HL-60 (cell line): ENCODE data around the gene AIRE.

ENCODE experiments used
- DNase-seq, 2 experiments: peaks; one replicate each; pipeline ENCODE4 v3.0.0-alpha.2; 2010 to 2020; ENCODE audit warnings: low read depth in 1 of 2, low spot score in 1 of 2
- H3K27ac ChIP-seq: fragments of 250-450 bp; sonication (Bioruptor Pico); replicated peaks from 2 replicates; pipeline ENCODE4 v1.5.1; 2020; ENCODE audit warnings: mild to moderate bottlenecking, moderate library complexity
- H3K27me3 ChIP-seq: fragments of 250-450 bp; sonication (Bioruptor Pico); 2 replicates; pipeline ENCODE4 v1.5.1; 2021; ENCODE audit warnings: mild to moderate bottlenecking, moderate library complexity; ENCODE audit not compliant: insufficient read depth, poor library complexity, severe bottlenecking
- H3K4me3 ChIP-seq: replicated peaks from 2 replicates; pipeline ENCODE4 v1.5.1; 2011; ENCODE audit warnings: mild to moderate bottlenecking, control low read depth, low read length; ENCODE audit not compliant: insufficient read depth
- CTCF ChIP-seq: IDR thresholded peaks from one replicate; pipeline ENCODE4 v1.5.1; 2011; ENCODE audit warnings: low read length, control low read depth, inconsistent platforms; ENCODE audit not compliant: insufficient read depth
- GABPA ChIP-seq: IDR thresholded peaks from 2 replicates; pipeline ENCODE4 v1.6.1; 2012; ENCODE audit warnings: low read depth
- POLR2AphosphoS5 ChIP-seq: IDR thresholded peaks from 2 replicates; pipeline ENCODE4 v1.6.1; 2012; ENCODE audit warnings: low read depth
- REST ChIP-seq: IDR thresholded peaks from 2 replicates; pipeline ENCODE4 v1.6.1; 2012; ENCODE audit warnings: low read depth; ENCODE audit not compliant: insufficient replicate concordance
- SPI1 ChIP-seq: IDR thresholded peaks from 2 replicates; pipeline ENCODE4 v1.6.1; 2012; ENCODE audit warnings: low read depth, mild to moderate bottlenecking, borderline replicate concordance

Gene AIRE

GRCh38 chr21:44314128-44314527, 28.5 kb downstream of the AIRE start:
- no peak for DNase-seq
- no peaks in the 10 kb centered on the region for H3K27me3 ChIP-seq
- no peak overlapping the region for H3K4me3 ChIP-seq
- no peak overlapping the region for H3K27ac ChIP-seq
- TF ChIP-seq REST: no peak
- no peak for TF ChIP-seq POLR2AphosphoS5
- TF ChIP-seq SPI1: no peak
- TF ChIP-seq CTCF: no peak
- TF ChIP-seq GABPA: no peak

- H3K4me3 ChIP-seq: no peak overlapping the region
- H3K27ac ChIP-seq: no peak overlapping the region
- DNase-seq: no peak
- no peaks in the 10 kb centered on the region for H3K27me3 ChIP-seq
- no peak for TF ChIP-seq REST
- no peak for TF ChIP-seq CTCF
- TF ChIP-seq GABPA: no peak
- TF ChIP-seq POLR2AphosphoS5: no peak
- TF ChIP-seq SPI1: no peak
Measured at GRCh38 chr21:44314561-44314960, 28.9 kb downstream of the AIRE start.

- Histone ChIP-seq H3K4me3 (no peak overlapping the region), H3K27me3 (no peaks in the 10 kb centered on the region), H3K27ac (no peak overlapping the region)
- no peak for DNase-seq
- TF ChIP-seq CTCF (no peak), POLR2AphosphoS5 (no peak), SPI1 (no peak), REST (no peak), GABPA (no peak)
Measured at GRCh38 chr21:44315691-44316203, 30.1 kb downstream of the AIRE start.
